HepG2 (cell line): ENCODE results near the gene CAPN15. TPM values are rescaled to one million over a fixed set of nuclear protein-coding genes. Genes with fewer than 3 reads are reported as not detected.

Experiments
- ARID4A ChIP-seq: sonication (generic); formaldehyde crosslinking; IDR thresholded peaks from 2 replicates; pipeline ENCODE4 v1.5.0; 2020; ENCODE audit warnings: mild to moderate bottlenecking, missing genetic modification reagents, borderline replicate concordance
- FUBP1 ChIP-seq: sonication (generic); formaldehyde crosslinking; IDR thresholded peaks from 2 replicates; pipeline ENCODE4 v1.5.1; 2020; ENCODE audit warnings: missing genetic modification reagents, mild to moderate bottlenecking, borderline replicate concordance
- GATAD2A ChIP-seq: IDR thresholded peaks from 2 replicates; pipeline ENCODE4 v1.6.1; 2016
- HDAC2 ChIP-seq: sonication (generic); formaldehyde crosslinking; IDR thresholded peaks from 2 replicates; pipeline ENCODE4 v1.4.0; 2020; ENCODE audit warnings: missing genetic modification reagents
- NONO ChIP-seq, 2 experiments: fragments of 450-650 bp in 1 of 2; sonication (generic) in 1 of 2; formaldehyde crosslinking in 1 of 2; IDR thresholded peaks in 1 of 2; conservative IDR thresholded peaks in 1 of 2; 2 replicates each; pipeline versions ENCODE4 v1.6.1 to v1.8.0; 2017 to 2022; ENCODE audit warnings: mild to moderate bottlenecking in 1 of 2, missing genetic modification reagents in 1 of 2, moderate library complexity in 1 of 2
- REPIN1 ChIP-seq: sonication (generic); formaldehyde crosslinking; IDR thresholded peaks from 2 replicates; pipeline ENCODE4 v1.8.0; 2022; ENCODE audit warnings: missing genetic modification reagents, low read depth, mild to moderate bottlenecking, borderline replicate concordance
- SIN3A ChIP-seq: IDR thresholded peaks from 2 replicates; pipeline ENCODE4 v1.6.1; 2011; ENCODE audit warnings: low read depth, mild to moderate bottlenecking, control low read depth, low read length, borderline replicate concordance
- STAG1 ChIP-seq: sonication (generic); formaldehyde crosslinking; IDR thresholded peaks from 2 replicates; pipeline ENCODE4 v1.4.0; 2020; ENCODE audit warnings: missing genetic modification reagents
- ZBTB7A ChIP-seq: sonication (generic); formaldehyde crosslinking; IDR thresholded peaks from 2 replicates; pipeline ENCODE4 v1.8.0; 2022; ENCODE audit warnings: mild to moderate bottlenecking, missing genetic modification reagents
- ZNF337 ChIP-seq: sonication (generic); formaldehyde crosslinking; IDR thresholded peaks from 2 replicates; pipeline ENCODE4 v1.5.1; 2020; ENCODE audit warnings: missing genetic modification reagents, low read depth, mild to moderate bottlenecking, borderline replicate concordance
- ZNF33B ChIP-seq: sonication (generic); formaldehyde crosslinking; IDR thresholded peaks from 2 replicates; pipeline ENCODE4 v1.5.1; 2020; ENCODE audit warnings: mild to moderate bottlenecking, missing genetic modification reagents
- ZNF703 ChIP-seq: sonication (generic); formaldehyde crosslinking; IDR thresholded peaks from 2 replicates; pipeline ENCODE4 v1.5.1; 2020; ENCODE audit warnings: missing genetic modification reagents, mild to moderate bottlenecking, moderate library complexity, borderline replicate concordance
- ZNF724P ChIP-seq: sonication (generic); formaldehyde crosslinking; IDR thresholded peaks from 2 replicates; pipeline ENCODE4 v1.8.0; 2022; ENCODE audit warnings: missing genetic modification reagents, borderline replicate concordance
- ZNF777 ChIP-seq: sonication (generic); formaldehyde crosslinking; IDR thresholded peaks from 2 replicates; pipeline ENCODE4 v1.4.0; 2020; ENCODE audit warnings: missing genetic modification reagents
- ZNF790 ChIP-seq: sonication (generic); formaldehyde crosslinking; IDR thresholded peaks from 2 replicates; pipeline ENCODE4 v1.8.0; 2022; ENCODE audit warnings: missing genetic modification reagents, mild to moderate bottlenecking, borderline replicate concordance
- polyA plus RNA-seq, 8 experiments: library from polyadenylated mRNA; depleted of rRNA in 3 of 8; stranded (reverse) in 7 of 8; unstranded in 1 of 8; fragments of >200 nt; fragmentation: Illumina TruSeq in 4 of 8; extraction: Trizol in 4 of 8; gene quantifications; 2 replicates each; pipeline versions ENCODE4 v1.2.1 to v1.2.3, GENCODE V29; 2011 to 2016; ENCODE audit warnings: low read depth in 4 of 8, missing spikeins in 1 of 8, mixed read lengths in 1 of 8; ENCODE audit not compliant: insufficient read depth in 1 of 8
- total RNA-seq, 5 experiments: library from RNA; depleted of rRNA; stranded (reverse); fragments of >200 nt; fragmentation: Illumina TruSeq; extraction: Trizol; gene quantifications; 2 replicates each; pipeline ENCODE4 v1.2.3, GENCODE V29; 2016; ENCODE audit warnings: low read depth in 1 of 5
- TF ChIP-seq, protein P1 (sequence below): sonication (generic); formaldehyde crosslinking; IDR thresholded peaks from 2 replicates; pipeline ENCODE4 v1.4.0; 2020; ENCODE audit warnings: missing genetic modification reagents

The CAPN15 gene
- total and polyA plus RNA-seq, 2 of the 13 experiments (the other 11 are each of a cell fraction or from before 2014, with no cell fraction given): 14.9 to 24.5 TPM

DNA sequence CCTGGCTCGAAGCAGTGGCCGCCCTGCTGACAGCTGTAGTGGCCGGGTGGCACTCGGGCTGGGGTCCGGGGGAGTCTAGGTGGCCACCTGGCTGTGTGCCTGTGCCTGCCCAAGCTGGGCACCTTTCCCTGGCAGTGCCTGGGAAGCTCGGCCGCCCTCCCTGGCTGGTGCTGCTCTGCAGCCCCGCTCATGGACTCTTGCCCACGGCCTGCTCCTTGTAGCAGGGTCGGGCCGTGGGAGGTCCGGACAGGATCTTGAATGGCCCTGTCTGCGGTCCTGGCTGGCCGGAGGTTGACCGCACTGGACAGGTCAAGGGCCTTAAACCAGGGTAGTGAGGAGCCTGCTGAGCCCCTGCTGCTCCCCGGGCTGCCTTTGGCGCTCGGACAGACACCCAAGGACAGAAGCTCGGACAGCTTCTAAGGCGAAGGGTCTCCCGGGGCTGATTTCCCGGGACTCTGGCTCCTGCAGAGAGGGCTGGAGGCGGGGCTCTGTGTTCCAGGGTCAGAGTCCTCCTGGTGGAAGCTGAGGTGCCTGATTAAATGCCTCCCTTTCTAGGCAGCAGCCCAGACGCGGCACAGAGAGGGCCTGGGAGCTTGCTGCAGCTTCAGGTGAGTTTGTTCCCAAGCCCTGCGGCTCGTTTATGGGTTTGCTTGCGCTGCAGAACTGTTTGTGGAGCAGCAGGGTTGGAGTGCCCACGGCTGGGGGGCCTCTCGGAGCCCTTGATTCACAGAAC lies 6.0 kb downstream of the CAPN15 start (continued):
- TF ChIP-seq ARID4A (CRISPR knock-in tag) (peak; percentile 61; the same call in 1 of the 2 replicates), NONO (IDR thresholded peaks at IDR 0.05) (no peak), NONO (CRISPR knock-in tag; conservative IDR thresholded peaks at IDR 0.05) (no peak; the same call in 1 of the 2 replicates), FUBP1 (peak; percentile 12; the same call in 1 of the 2 replicates), ZBTB7A (CRISPR knock-in tag) (peak; percentile 49; the same call in 1 of the 2 replicates), ZNF703 (no peak), REPIN1 (CRISPR knock-in tag) (0 out of 2 replicates have a peak, but pooled peaks have one; percentile 62), ZNF790 (no peak), SIN3A (0 out of 2 replicates have a peak, but pooled peaks have one; percentile 47), GATAD2A (CRISPR knock-in tag) (peak; percentile 42; the same call in 1 of the 2 replicates), ZNF724P (CRISPR knock-in tag) (no peak), STAG1 (CRISPR knock-in tag) (peak; percentile 9; the same call in 1 of the 2 replicates), HDAC2 (CRISPR knock-in tag) (peak; percentile 48; the same call in 1 of the 2 replicates), ZNF777 (CRISPR knock-in tag) (0 out of 2 replicates have a peak, but pooled peaks have one; percentile 58), ZNF337 (0 out of 2 replicates have a peak, but pooled peaks have one; percentile 26), ZNF33B (CRISPR knock-in tag) (no peak)
- TF ChIP-seq, protein P1, sequence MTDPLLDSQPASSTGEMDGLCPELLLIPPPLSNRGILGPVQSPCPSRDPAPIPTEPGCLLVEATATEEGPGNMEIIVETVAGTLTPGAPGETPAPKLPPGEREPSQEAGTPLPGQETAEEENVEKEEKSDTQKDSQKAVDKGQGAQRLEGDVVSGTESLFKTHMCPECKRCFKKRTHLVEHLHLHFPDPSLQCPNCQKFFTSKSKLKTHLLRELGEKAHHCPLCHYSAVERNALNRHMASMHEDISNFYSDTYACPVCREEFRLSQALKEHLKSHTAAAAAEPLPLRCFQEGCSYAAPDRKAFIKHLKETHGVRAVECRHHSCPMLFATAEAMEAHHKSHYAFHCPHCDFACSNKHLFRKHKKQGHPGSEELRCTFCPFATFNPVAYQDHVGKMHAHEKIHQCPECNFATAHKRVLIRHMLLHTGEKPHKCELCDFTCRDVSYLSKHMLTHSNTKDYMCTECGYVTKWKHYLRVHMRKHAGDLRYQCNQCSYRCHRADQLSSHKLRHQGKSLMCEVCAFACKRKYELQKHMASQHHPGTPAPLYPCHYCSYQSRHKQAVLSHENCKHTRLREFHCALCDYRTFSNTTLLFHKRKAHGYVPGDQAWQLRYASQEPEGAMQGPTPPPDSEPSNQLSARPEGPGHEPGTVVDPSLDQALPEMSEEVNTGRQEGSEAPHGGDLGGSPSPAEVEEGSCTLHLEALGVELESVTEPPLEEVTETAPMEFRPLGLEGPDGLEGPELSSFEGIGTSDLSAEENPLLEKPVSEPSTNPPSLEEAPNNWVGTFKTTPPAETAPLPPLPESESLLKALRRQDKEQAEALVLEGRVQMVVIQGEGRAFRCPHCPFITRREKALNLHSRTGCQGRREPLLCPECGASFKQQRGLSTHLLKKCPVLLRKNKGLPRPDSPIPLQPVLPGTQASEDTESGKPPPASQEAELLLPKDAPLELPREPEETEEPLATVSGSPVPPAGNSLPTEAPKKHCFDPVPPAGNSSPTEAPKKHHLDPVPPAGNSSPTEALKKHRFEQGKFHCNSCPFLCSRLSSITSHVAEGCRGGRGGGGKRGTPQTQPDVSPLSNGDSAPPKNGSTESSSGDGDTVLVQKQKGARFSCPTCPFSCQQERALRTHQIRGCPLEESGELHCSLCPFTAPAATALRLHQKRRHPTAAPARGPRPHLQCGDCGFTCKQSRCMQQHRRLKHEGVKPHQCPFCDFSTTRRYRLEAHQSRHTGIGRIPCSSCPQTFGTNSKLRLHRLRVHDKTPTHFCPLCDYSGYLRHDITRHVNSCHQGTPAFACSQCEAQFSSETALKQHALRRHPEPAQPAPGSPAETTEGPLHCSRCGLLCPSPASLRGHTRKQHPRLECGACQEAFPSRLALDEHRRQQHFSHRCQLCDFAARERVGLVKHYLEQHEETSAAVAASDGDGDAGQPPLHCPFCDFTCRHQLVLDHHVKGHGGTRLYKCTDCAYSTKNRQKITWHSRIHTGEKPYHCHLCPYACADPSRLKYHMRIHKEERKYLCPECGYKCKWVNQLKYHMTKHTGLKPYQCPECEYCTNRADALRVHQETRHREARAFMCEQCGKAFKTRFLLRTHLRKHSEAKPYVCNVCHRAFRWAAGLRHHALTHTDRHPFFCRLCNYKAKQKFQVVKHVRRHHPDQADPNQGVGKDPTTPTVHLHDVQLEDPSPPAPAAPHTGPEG (CRISPR knock-in tag): 0 out of 2 replicates have a peak, but pooled peaks have one; percentile 35
